ENCODE measurements around the gene TOGARAM2. TPM values are rescaled to one million over a fixed set of nuclear protein-coding genes. Genes with fewer than 3 reads are reported as not detected.

TOGARAM2 gene
- total RNA-seq, 1 experiment from 2014 or later, result 0.76 TPM

- BruUV-seq (replicated peaks), result no TSS peak
- Histone ChIP-seq H3K79me2 (ENCODE audit: insufficient read depth, low read length) (no peaks in the 10 kb centered on the region), H3K4me2 (ENCODE audit: low read length) (no peak overlapping the region), H3K9me3 (ENCODE audit: control insufficient read depth in 1 of 2, insufficient read depth in 1 of 2, low read depth in 1 of 2, low read length in 2 of 2) (no peaks in the 10 kb centered on the region), H2AFZ (ENCODE audit: low read depth, low read length, poor library complexity, severe bottlenecking) (no peak overlapping the region), H4K20me1 (ENCODE audit: insufficient read depth) (no peaks in the 10 kb centered on the region), H3K27ac (ENCODE audit: low read depth, low read length) (no peak overlapping the region), H3K4me1 (ENCODE audit: control insufficient read depth in 1 of 2, insufficient read depth in 2 of 2, low read length in 2 of 2) (peaks cover 0 to 6% of the 10 kb centered on the region in 2 experiments; a peak in 1 of 4 replicates), H3K4me3 (replicated peaks in 1 of 2; ENCODE audit: low read depth in 1 of 2, low read length in 2 of 2) (no peak overlapping the region), H3K36me3 (ENCODE audit: control insufficient read depth in 1 of 2, insufficient read depth in 2 of 2, low read length in 2 of 2) (no peaks in the 10 kb centered on the region), H3K9ac (ENCODE audit: low read length) (no peak overlapping the region), H3K27me3 (ENCODE audit: insufficient read depth, low read length) (no peaks in the 10 kb centered on the region), H3K9me2 (ENCODE audit: insufficient read depth) (no peaks in the 10 kb centered on the region)
- DNase-seq (ENCODE audit: low read depth, low spot score) (no peak), ATAC-seq (no peak)
- RAD21 ChIA-PET (ENCODE audit: low non-redundant PET in 1 of 2, low total read pairs in 2 of 2, uncharacterized antibody in 2 of 2, unreplicated experiment in 2 of 2), result no interaction called here
- CTCF ChIA-PET, result no interaction called here
- intact Hi-C loops (cut with micrococcal nuclease), result no loop called here
- POLR2A ChIA-PET, result no interaction called here
- TF ChIP-seq, protein P1, sequence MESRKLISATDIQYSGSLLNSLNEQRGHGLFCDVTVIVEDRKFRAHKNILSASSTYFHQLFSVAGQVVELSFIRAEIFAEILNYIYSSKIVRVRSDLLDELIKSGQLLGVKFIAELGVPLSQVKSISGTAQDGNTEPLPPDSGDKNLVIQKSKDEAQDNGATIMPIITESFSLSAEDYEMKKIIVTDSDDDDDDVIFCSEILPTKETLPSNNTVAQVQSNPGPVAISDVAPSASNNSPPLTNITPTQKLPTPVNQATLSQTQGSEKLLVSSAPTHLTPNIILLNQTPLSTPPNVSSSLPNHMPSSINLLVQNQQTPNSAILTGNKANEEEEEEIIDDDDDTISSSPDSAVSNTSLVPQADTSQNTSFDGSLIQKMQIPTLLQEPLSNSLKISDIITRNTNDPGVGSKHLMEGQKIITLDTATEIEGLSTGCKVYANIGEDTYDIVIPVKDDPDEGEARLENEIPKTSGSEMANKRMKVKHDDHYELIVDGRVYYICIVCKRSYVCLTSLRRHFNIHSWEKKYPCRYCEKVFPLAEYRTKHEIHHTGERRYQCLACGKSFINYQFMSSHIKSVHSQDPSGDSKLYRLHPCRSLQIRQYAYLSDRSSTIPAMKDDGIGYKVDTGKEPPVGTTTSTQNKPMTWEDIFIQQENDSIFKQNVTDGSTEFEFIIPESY (IDR thresholded peaks at IDR 0.05; ENCODE audit: extremely low read depth, insufficient replicate concordance, low read length), result no peak
- no peak for TF ChIP-seq SIN3A (IDR thresholded peaks at IDR 0.05; ENCODE audit: low read depth)
- TF ChIP-seq JUND (IDR thresholded peaks at IDR 0.05), result no peak
- TF ChIP-seq ELF1 (IDR thresholded peaks at IDR 0.05; ENCODE audit: borderline replicate concordance, low read depth), result no peak
- TF ChIP-seq YY1 (IDR thresholded peaks at IDR 0.05; ENCODE audit: extremely low read depth, insufficient replicate concordance, low read depth, low read length), result no peak
- no peak for TF ChIP-seq EZH2 (IDR thresholded peaks at IDR 0.05)
- TF ChIP-seq ZNF274 (IDR thresholded peaks at IDR 0.05; ENCODE audit: low read depth, low read length), result no peak
- TF ChIP-seq TCF7L2 (IDR thresholded peaks at IDR 0.05; ENCODE audit: borderline replicate concordance, extremely low read depth, insufficient read depth, insufficient read length), result no peak
- TF ChIP-seq CEBPB (IDR thresholded peaks at IDR 0.05; ENCODE audit: low read depth), result no peak
- TF ChIP-seq ATF3 (IDR thresholded peaks at IDR 0.05), result no peak
- TF ChIP-seq RAD21 (IDR thresholded peaks at IDR 0.05; ENCODE audit: low read depth), result no peak
- TF ChIP-seq REST (IDR thresholded peaks at IDR 0.05; ENCODE audit: low read depth), result no peak
- TF ChIP-seq CBX3 (IDR thresholded peaks at IDR 0.05; ENCODE audit: low read depth), result no peak
- no peak for TF ChIP-seq SRF (IDR thresholded peaks at IDR 0.05; ENCODE audit: low read depth)
Measured at GRCh38 chr2:28982381-28982950, 1.4 kb downstream of the TOGARAM2 start.
